Mesenchymal stem cell (in vitro differentiated cells and primary cell): Measurements from ENCODE around the gene TPBGL.

ENCODE experiments used
- DNase-seq: peaks from one replicate; pipeline ENCODE4 v3.0.0-alpha.2; 2013
- H2AFZ ChIP-seq: one replicate; pipeline ENCODE4 v1.6.1; 2013; ENCODE audit warnings: low read depth, mild to moderate bottlenecking, control low read depth, inconsistent platforms, low read length, moderate library complexity
- H2AK5ac ChIP-seq: 2 replicates; pipeline ENCODE4 v1.6.1; 2013; ENCODE audit warnings: low read length, moderate library complexity, mild to moderate bottlenecking, inconsistent platforms; ENCODE audit not compliant: severe bottlenecking
- H2BK120ac ChIP-seq: one replicate; pipeline ENCODE4 v1.6.1; 2013; ENCODE audit warnings: low read depth, mild to moderate bottlenecking, inconsistent platforms, low read length, moderate library complexity
- H2BK12ac ChIP-seq, 2 experiments: one replicate each; pipeline ENCODE4 v1.6.1; 2013; ENCODE audit warnings: inconsistent platforms in 2 of 2, low read length in 2 of 2, mild to moderate bottlenecking in 2 of 2, moderate library complexity in 2 of 2, control low read depth in 1 of 2
- H2BK15ac ChIP-seq: one replicate; pipeline ENCODE4 v1.6.1; 2013; ENCODE audit warnings: mild to moderate bottlenecking, low read depth, inconsistent platforms; ENCODE audit not compliant: poor library complexity, severe bottlenecking
- H2BK5ac ChIP-seq: 2 replicates; pipeline ENCODE4 v1.6.1; 2013; ENCODE audit warnings: low read depth, mild to moderate bottlenecking, low read length, control low read depth, inconsistent platforms; ENCODE audit not compliant: poor library complexity, severe bottlenecking
- H3K14ac ChIP-seq, 2 experiments: one replicate each; pipeline ENCODE4 v1.6.1; 2013; ENCODE audit warnings: inconsistent platforms in 2 of 2, low read length in 2 of 2, control low read depth in 1 of 2, mild to moderate bottlenecking in 1 of 2, moderate library complexity in 1 of 2
- H3K18ac ChIP-seq, 2 experiments: one replicate each; pipeline ENCODE4 v1.6.1; 2013; ENCODE audit warnings: inconsistent platforms in 2 of 2, low read length in 2 of 2, control low read depth in 1 of 2, low read depth in 1 of 2, mild to moderate bottlenecking in 1 of 2
- H3K23ac ChIP-seq, 2 experiments: one replicate each; pipeline ENCODE4 v1.6.1; 2013; ENCODE audit warnings: inconsistent platforms in 2 of 2, low read length in 2 of 2, mild to moderate bottlenecking in 2 of 2, moderate library complexity in 2 of 2, control low read depth in 1 of 2
- H3K27ac ChIP-seq: 2 replicates; pipeline ENCODE4 v1.5.1; 2013; ENCODE audit warnings: mild to moderate bottlenecking, moderate library complexity, low read length, control low read depth, inconsistent platforms; ENCODE audit not compliant: poor library complexity, severe bottlenecking
- H3K27me3 ChIP-seq, 2 experiments: 2 replicates each; pipeline versions ENCODE4 v1.6.1 to v1.7.0; 2013; ENCODE audit warnings: low read length in 2 of 2, mild to moderate bottlenecking in 2 of 2, moderate library complexity in 2 of 2, control low read depth in 1 of 2, inconsistent platforms in 1 of 2; ENCODE audit not compliant: control insufficient read depth in 1 of 2, insufficient read depth in 1 of 2
- H3K36me3 ChIP-seq, 2 experiments: 2 replicates each; pipeline versions ENCODE4 v1.6.1 to v1.7.0; 2013; ENCODE audit warnings: low read length in 2 of 2, control low read depth in 1 of 2, inconsistent platforms in 1 of 2, low read depth in 1 of 2, mild to moderate bottlenecking in 1 of 2; ENCODE audit not compliant: insufficient read depth in 2 of 2, control insufficient read depth in 1 of 2
- H3K4ac ChIP-seq, 2 experiments: one replicate each; pipeline ENCODE4 v1.6.1; 2013; ENCODE audit warnings: inconsistent platforms in 2 of 2, low read length in 2 of 2, mild to moderate bottlenecking in 2 of 2, moderate library complexity in 2 of 2, control low read depth in 1 of 2, low read depth in 1 of 2
- H3K4me1 ChIP-seq: 2 replicates; pipeline ENCODE4 v1.6.1; 2013; ENCODE audit warnings: low read depth, low read length, control low read depth; ENCODE audit not compliant: control insufficient read depth, insufficient read depth
- H3K4me2 ChIP-seq: 2 replicates; pipeline ENCODE4 v1.6.1; 2013; ENCODE audit warnings: low read length, mild to moderate bottlenecking, inconsistent platforms; ENCODE audit not compliant: poor library complexity, severe bottlenecking
- H3K4me3 ChIP-seq, 2 experiments: 2 replicates each; pipeline versions ENCODE4 v1.5.1 to v1.7.0; 2013; ENCODE audit warnings: low read length in 2 of 2, mild to moderate bottlenecking in 2 of 2, control low read depth in 1 of 2, low read depth in 1 of 2; ENCODE audit not compliant: insufficient read depth in 1 of 2
- H3K79me1 ChIP-seq: replicated peaks from 2 replicates; pipeline ENCODE4 v1.6.1; 2013; ENCODE audit warnings: mild to moderate bottlenecking, control low read depth, low read length, inconsistent platforms; ENCODE audit not compliant: poor library complexity, severe bottlenecking
- H3K9ac ChIP-seq: 2 replicates; pipeline ENCODE4 v1.7.0; 2013; ENCODE audit warnings: mild to moderate bottlenecking, low read length, moderate library complexity
- H3K9me3 ChIP-seq: 2 replicates; pipeline ENCODE4 v1.7.0; 2013; ENCODE audit warnings: mild to moderate bottlenecking, low read length; ENCODE audit not compliant: control insufficient read depth
- H4K8ac ChIP-seq: one replicate; pipeline ENCODE4 v1.6.1; 2013; ENCODE audit warnings: inconsistent platforms, mild to moderate bottlenecking, low read length, moderate library complexity
- H4K91ac ChIP-seq: one replicate; pipeline ENCODE4 v1.6.1; 2013; ENCODE audit warnings: mild to moderate bottlenecking, low read length, inconsistent platforms
- whole genome bisulfite sequencing: methylation state at CpG from one replicate; pipeline ENCODE4 v1.1.7; 2013; ENCODE audit warnings: mixed read lengths; 5-methylcytosine and 5-hydroxymethylcytosine counted together

Gene TPBGL

DNA sequence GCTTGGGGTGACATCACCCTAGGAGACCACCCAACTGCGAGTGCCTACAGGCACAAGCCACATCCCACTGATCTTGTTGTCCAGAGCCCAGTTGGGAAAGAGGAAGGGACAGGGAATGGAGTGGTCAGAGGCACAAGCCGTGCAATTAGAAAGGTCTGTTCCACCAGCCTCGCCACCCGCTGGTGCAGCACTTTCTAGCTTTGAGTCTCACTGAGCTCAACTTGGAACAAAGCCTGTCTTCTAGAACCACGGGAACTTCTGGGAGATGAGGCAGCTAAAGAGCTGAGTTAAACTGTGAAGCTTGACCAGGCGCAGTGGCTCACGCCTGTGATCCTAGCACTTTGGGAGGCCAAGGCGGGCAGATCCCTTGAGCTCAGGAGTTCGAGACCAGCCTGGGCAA, 29.3 kb downstream of the TPBGL start:
- H2AFZ ChIP-seq: no peak overlapping the region
- H2AK5ac ChIP-seq: no peak overlapping the region
- no peak overlapping the region for H3K9ac ChIP-seq
- H3K36me3 ChIP-seq: peaks cover 61% of the 10 kb centered on the region in 2 experiments
- no peak overlapping the region for H2BK15ac ChIP-seq
- no peak overlapping the region for H2BK120ac ChIP-seq
- H3K4me3 ChIP-seq: no peak overlapping the region
- no peak overlapping the region for H4K8ac ChIP-seq
- H3K27me3 ChIP-seq: no peaks in the 10 kb centered on the region
- H3K4me1 ChIP-seq: no peaks in the 10 kb centered on the region
- H3K4ac ChIP-seq: no peak overlapping the region
- H3K27ac ChIP-seq: no peak overlapping the region
- H3K79me1 ChIP-seq: no peaks in the 10 kb centered on the region
- no peak overlapping the region for H3K14ac ChIP-seq
- no peaks in the 10 kb centered on the region for H3K9me3 ChIP-seq
- no peak overlapping the region for H2BK12ac ChIP-seq
- 96% methylated on average over 9 of the region's 9 CpGs for WGBS
- H3K23ac ChIP-seq: no peak overlapping the region
- H3K4me2 ChIP-seq: no peak overlapping the region
- no peak for DNase-seq
- no peak overlapping the region for H4K91ac ChIP-seq
- H2BK5ac ChIP-seq: no peak overlapping the region
- H3K18ac ChIP-seq: no peak overlapping the region

- no peak for DNase-seq
- WGBS: 86% methylated on average over 3 of the region's 3 CpGs
Measured at GRCh38 chr11:75270896-75271418, 30.4 kb downstream of the TPBGL start.

DNA sequence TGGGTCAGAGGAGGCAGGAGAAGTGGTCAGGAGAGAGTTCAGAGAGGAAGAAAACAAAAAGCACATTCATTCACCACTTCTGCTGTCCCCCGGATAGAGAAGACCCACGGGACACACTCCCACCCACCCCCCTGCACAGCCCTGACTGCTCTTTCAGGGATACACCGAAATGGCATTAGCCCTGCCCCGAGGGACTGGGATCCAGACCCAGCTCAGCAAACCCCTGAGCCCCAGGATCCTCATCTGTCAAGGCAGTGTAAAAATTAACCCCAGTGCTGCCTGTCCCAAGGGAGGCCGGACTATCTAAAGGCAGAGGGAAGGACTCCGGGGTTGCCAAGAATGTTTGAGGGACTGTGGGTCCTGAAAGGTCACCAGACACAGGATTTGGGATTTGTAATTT, 31.2 kb downstream of the TPBGL start:
- 95% methylated on average over 6 of the region's 6 CpGs for WGBS

More at GRCh38 chr11:75270896-75271418, 30.4 kb downstream of the TPBGL start:
- H2BK120ac ChIP-seq: no peak overlapping the region
- no peak overlapping the region for H3K4me2 ChIP-seq
- H2BK5ac ChIP-seq: no peak overlapping the region
- H2BK12ac ChIP-seq: no peak overlapping the region
- no peak overlapping the region for H3K27ac ChIP-seq
- no peaks in the 10 kb centered on the region for H3K27me3 ChIP-seq
- no peak overlapping the region for H2BK15ac ChIP-seq
- H3K4ac ChIP-seq: no peak overlapping the region
- no peak overlapping the region for H3K9ac ChIP-seq
- H3K4me1 ChIP-seq: no peaks in the 10 kb centered on the region
- no peak overlapping the region for H4K91ac ChIP-seq
- no peak overlapping the region for H3K18ac ChIP-seq
- H3K4me3 ChIP-seq: no peak overlapping the region
- H3K14ac ChIP-seq: no peak overlapping the region
- no peaks in the 10 kb centered on the region for H3K79me1 ChIP-seq
- no peak overlapping the region for H2AK5ac ChIP-seq
- no peaks in the 10 kb centered on the region for H3K9me3 ChIP-seq
- no peak overlapping the region for H2AFZ ChIP-seq
- peaks cover 58 to 60% of the 10 kb centered on the region in 2 experiments for H3K36me3 ChIP-seq
- H4K8ac ChIP-seq: no peak overlapping the region
- no peak overlapping the region for H3K23ac ChIP-seq

DNA sequence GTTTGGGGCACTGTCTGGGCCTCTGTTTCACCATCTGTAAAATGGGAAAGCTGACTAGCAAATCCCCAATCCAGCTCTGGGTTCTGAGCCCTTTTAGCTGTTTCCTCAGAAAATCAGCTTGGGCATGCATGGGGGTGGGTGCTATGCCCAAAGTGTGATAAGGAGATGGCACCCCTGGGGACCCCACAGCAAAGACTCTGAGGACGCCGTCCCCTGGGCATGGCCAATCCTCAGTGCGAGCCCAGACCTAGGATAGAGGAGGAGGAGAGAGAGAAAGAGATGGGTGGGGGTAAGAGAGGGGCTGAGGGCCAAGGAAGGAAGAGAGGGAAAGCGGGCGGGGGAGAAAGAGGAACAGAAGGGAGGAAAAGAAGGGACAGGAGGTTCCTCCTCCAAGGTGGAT, 31.8 kb downstream of the TPBGL start:
- WGBS: 95% methylated on average over 5 of the region's 5 CpGs
- Histone ChIP-seq H3K4me3 (no peak overlapping the region), H3K18ac (no peak overlapping the region), H2BK12ac (no peak overlapping the region), H2BK120ac (no peak overlapping the region), H2BK5ac (no peak overlapping the region), H4K8ac (no peak overlapping the region), H3K27me3 (no peaks in the 10 kb centered on the region), H4K91ac (no peak overlapping the region), H3K9ac (no peak overlapping the region), H3K27ac (no peak overlapping the region), H2AFZ (no peak overlapping the region), H3K4ac (no peak overlapping the region), H3K9me3 (no peaks in the 10 kb centered on the region), H2BK15ac (no peak overlapping the region), H3K23ac (no peak overlapping the region), H2AK5ac (no peak overlapping the region), H3K14ac (no peak overlapping the region), H3K36me3 (peaks cover 53 to 67% of the 10 kb centered on the region in 2 experiments), H3K4me2 (no peak overlapping the region), H3K4me1 (no peaks in the 10 kb centered on the region), H3K79me1 (no peaks in the 10 kb centered on the region)
- DNase-seq: no peak

More for the DNA sequence above, 31.2 kb downstream of the TPBGL start:
- H2AK5ac ChIP-seq: no peak overlapping the region
- no peaks in the 10 kb centered on the region for H3K27me3 ChIP-seq
- no peak overlapping the region for H4K91ac ChIP-seq
- no peak overlapping the region for H3K27ac ChIP-seq
- DNase-seq: no peak
- H3K79me1 ChIP-seq: no peaks in the 10 kb centered on the region
- no peak overlapping the region for H2BK120ac ChIP-seq
- no peak overlapping the region for H2BK15ac ChIP-seq
- H2AFZ ChIP-seq: no peak overlapping the region
- peaks cover 53 to 66% of the 10 kb centered on the region in 2 experiments for H3K36me3 ChIP-seq
- no peak overlapping the region for H2BK12ac ChIP-seq
- H2BK5ac ChIP-seq: no peak overlapping the region
- H3K14ac ChIP-seq: no peak overlapping the region
- no peak overlapping the region for H3K4me2 ChIP-seq
- no peaks in the 10 kb centered on the region for H3K9me3 ChIP-seq
- H3K9ac ChIP-seq: no peak overlapping the region
- no peak overlapping the region for H3K4ac ChIP-seq
- H3K23ac ChIP-seq: no peak overlapping the region
- H3K4me1 ChIP-seq: no peaks in the 10 kb centered on the region
- no peak overlapping the region for H4K8ac ChIP-seq
- no peak overlapping the region for H3K4me3 ChIP-seq
- no peak overlapping the region for H3K18ac ChIP-seq
